ENCODE measurements around the gene CSF1R.

CSF1R gene

DNA sequence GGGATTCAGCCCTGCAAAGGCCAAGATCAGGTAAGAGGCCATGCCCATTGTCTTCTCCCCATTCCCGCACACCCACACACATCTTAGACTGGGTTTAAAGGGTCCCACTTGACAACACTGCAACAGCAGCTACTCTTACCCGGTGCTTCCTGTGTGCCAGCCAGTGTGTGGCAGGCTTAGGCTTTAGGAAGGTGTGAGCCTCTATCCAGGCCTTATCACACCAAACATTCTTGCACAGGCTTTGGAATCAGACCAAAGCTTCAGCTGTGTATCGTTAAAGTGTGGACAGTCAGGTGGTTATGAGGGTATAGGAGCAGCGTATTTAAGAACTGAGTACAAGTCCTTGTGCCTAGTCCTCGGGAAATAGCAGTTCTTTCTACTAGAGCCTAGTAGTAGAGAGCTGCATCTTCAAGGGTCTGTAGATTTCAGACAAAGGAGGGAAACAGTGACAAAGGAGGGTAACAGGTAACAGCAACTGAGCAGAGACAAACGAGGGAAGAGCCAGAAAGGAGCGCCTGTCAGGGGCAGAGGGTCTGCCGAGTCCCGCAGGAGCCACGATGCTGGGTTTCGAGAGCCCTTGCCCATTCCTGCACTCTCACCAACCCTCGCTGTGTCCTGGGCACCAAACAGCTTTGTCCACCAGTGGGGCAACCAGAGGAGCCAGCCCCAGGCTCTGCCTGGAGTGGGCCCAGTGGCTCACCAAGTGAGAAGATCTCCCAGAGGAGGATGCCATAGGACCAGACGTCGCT is 30.9 kb downstream of the CSF1R start:
- Histone ChIP-seq H4K20me1 (ENCODE audit: insufficient read depth, low read length) (peaks cover 2% of the 10 kb centered on the region; the same call in 1 of the 2 replicates), H2AFZ (ENCODE audit: low read depth, low read length) (no peak overlapping the region), H3K4me2 (ENCODE audit: insufficient read depth, low read length) (no peak overlapping the region), H3K27ac (ENCODE audit: low read length) (no peak overlapping the region), H3K27me3 (ENCODE audit: insufficient read depth, low read length, poor library complexity) (no peaks in the 10 kb centered on the region), H3K79me2 (ENCODE audit: insufficient read depth, low read length) (no peaks in the 10 kb centered on the region), H3K9ac (ENCODE audit: low read depth, low read length) (no peak overlapping the region), H3K4me3 (ENCODE audit: low read depth in 1 of 2, low read length in 2 of 2) (no peak overlapping the region), H3K36me3 (ENCODE audit: insufficient read depth, low read length) (peaks cover 42% of the 10 kb centered on the region), H3K9me3 (ENCODE audit: insufficient read depth, low read length, severe bottlenecking) (no peaks in the 10 kb centered on the region), H3K4me1 (ENCODE audit: insufficient read depth, low read length) (no peaks in the 10 kb centered on the region)
- ATAC-seq (ENCODE audit: insufficient read depth, low read depth) = peak; percentile 11; the same call in 1 of the 3 replicates
- TF ChIP-seq, protein P1, sequence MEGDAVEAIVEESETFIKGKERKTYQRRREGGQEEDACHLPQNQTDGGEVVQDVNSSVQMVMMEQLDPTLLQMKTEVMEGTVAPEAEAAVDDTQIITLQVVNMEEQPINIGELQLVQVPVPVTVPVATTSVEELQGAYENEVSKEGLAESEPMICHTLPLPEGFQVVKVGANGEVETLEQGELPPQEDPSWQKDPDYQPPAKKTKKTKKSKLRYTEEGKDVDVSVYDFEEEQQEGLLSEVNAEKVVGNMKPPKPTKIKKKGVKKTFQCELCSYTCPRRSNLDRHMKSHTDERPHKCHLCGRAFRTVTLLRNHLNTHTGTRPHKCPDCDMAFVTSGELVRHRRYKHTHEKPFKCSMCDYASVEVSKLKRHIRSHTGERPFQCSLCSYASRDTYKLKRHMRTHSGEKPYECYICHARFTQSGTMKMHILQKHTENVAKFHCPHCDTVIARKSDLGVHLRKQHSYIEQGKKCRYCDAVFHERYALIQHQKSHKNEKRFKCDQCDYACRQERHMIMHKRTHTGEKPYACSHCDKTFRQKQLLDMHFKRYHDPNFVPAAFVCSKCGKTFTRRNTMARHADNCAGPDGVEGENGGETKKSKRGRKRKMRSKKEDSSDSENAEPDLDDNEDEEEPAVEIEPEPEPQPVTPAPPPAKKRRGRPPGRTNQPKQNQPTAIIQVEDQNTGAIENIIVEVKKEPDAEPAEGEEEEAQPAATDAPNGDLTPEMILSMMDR (IDR thresholded peaks at IDR 0.05; ENCODE audit: borderline replicate concordance, extremely low read depth, low read length, poor library complexity, severe bottlenecking) = no peak
- no peak for TF ChIP-seq EZH2 (IDR thresholded peaks at IDR 0.05; ENCODE audit: borderline replicate concordance, low read depth, low read length, severe bottlenecking)
- DNase-seq = no peak

DNA sequence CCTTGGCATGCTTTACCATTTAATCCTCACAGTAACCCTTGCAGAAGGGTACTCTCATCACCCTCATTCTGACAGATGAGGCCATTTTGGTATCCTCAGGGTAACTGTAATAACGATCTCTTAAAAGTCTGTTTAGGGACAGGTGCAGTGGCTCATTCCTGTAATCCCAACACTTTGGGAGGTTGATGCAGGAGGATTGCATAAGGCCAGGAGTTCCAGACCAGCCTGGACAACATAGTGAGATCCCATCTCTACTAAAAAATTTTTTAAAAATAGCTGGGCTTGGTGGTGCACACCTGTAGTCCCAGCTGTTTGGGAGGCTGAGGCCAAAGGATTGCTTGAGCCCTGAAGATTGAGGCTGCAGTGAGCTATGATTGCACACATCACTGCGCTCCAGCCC is 31.8 kb downstream of the CSF1R start:
- H3K79me2 ChIP-seq (ENCODE audit: insufficient read depth, low read length) = no peaks in the 10 kb centered on the region

DNA sequence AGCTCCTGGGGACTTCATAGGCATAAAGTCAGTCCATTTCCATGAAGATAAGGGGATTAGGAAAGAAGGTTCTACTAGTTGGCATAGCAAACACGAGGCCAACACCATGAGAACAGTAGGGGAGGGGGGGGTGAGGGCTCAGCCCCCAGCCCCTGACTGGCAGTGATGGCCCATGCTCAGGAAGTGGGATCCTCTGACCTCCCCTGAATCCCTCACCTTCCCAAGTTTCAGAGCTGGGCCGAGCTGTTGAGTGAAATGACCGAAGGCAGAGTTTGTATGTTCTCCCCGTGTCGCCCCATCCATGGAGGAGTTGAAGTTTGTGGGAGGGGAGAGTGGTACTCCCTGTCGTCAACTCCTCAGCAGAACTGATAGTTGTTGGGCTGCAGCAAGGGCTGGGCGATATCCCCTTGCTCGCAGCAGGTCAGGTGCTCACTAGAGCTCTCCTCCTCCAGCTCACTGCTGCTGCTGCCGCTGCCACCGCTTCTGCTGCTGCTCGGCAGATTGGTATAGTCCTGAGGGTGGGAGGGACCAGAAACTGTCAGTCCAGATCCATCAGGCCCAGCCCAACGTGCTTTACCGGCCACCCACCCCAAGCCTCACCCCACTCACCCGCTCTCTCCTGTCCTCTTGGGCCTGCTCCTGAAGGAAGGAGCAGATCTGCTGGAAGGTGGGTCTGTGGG is 32.5 kb downstream of the CSF1R start:
- H3K4me2 ChIP-seq (ENCODE audit: insufficient read depth, low read length) = no peak overlapping the region
- peaks cover 2% of the 10 kb centered on the region; the same call in 1 of the 2 replicates for H4K20me1 ChIP-seq (ENCODE audit: insufficient read depth, low read length)
- no peaks in the 10 kb centered on the region for H3K79me2 ChIP-seq (ENCODE audit: insufficient read depth, low read length)
- no peak overlapping the region for H3K4me3 ChIP-seq (ENCODE audit: low read depth in 1 of 2, low read length in 2 of 2)
- H3K27ac ChIP-seq (ENCODE audit: low read length) = no peak overlapping the region
- DNase-seq = no peak
- no peaks in the 10 kb centered on the region for H3K4me1 ChIP-seq (ENCODE audit: insufficient read depth, low read length)
- H3K36me3 ChIP-seq (ENCODE audit: insufficient read depth, low read length) = peaks cover 58% of the 10 kb centered on the region
- TF ChIP-seq, protein P1 (IDR thresholded peaks at IDR 0.05; ENCODE audit: borderline replicate concordance, extremely low read depth, low read length, poor library complexity, severe bottlenecking) = no peak
- no peak for TF ChIP-seq EZH2 (IDR thresholded peaks at IDR 0.05; ENCODE audit: borderline replicate concordance, low read depth, low read length, severe bottlenecking)
- no peaks in the 10 kb centered on the region for H3K9me3 ChIP-seq (ENCODE audit: insufficient read depth, low read length, severe bottlenecking)
- no peak overlapping the region for H3K9ac ChIP-seq (ENCODE audit: low read depth, low read length)
- no peak overlapping the region for H2AFZ ChIP-seq (ENCODE audit: low read depth, low read length)
- no peak for ATAC-seq (ENCODE audit: insufficient read depth, low read depth)
- no peaks in the 10 kb centered on the region for H3K27me3 ChIP-seq (ENCODE audit: insufficient read depth, low read length, poor library complexity)

More for the DNA sequence above, 31.8 kb downstream of the CSF1R start:
- H3K4me2 ChIP-seq (ENCODE audit: insufficient read depth, low read length) = no peak overlapping the region
- no peaks in the 10 kb centered on the region for H3K4me1 ChIP-seq (ENCODE audit: insufficient read depth, low read length)
- no peak overlapping the region for H3K9ac ChIP-seq (ENCODE audit: low read depth, low read length)
- peaks cover 51% of the 10 kb centered on the region for H3K36me3 ChIP-seq (ENCODE audit: insufficient read depth, low read length)
- H2AFZ ChIP-seq (ENCODE audit: low read depth, low read length) = no peak overlapping the region
- no peaks in the 10 kb centered on the region for H3K27me3 ChIP-seq (ENCODE audit: insufficient read depth, low read length, poor library complexity)
- DNase-seq (no peak), ATAC-seq (ENCODE audit: insufficient read depth, low read depth) (no peak)
- H3K27ac ChIP-seq (ENCODE audit: low read length) = no peak overlapping the region
- TF ChIP-seq EZH2 (IDR thresholded peaks at IDR 0.05; ENCODE audit: borderline replicate concordance, low read depth, low read length, severe bottlenecking) = no peak
- TF ChIP-seq, protein P1 (IDR thresholded peaks at IDR 0.05; ENCODE audit: borderline replicate concordance, extremely low read depth, low read length, poor library complexity, severe bottlenecking) = no peak
- H3K4me3 ChIP-seq (ENCODE audit: low read depth in 1 of 2, low read length in 2 of 2) = no peak overlapping the region
- no peaks in the 10 kb centered on the region for H3K9me3 ChIP-seq (ENCODE audit: insufficient read depth, low read length, severe bottlenecking)
- peaks cover 2% of the 10 kb centered on the region; the same call in 1 of the 2 replicates for H4K20me1 ChIP-seq (ENCODE audit: insufficient read depth, low read length)
